Breast epithelium (tissue), 3 donors: ENCODE data around the gene MTFMT.
A peak's percentile ranks its signal among the peaks of the same experiment; 100 is the strongest.

Source experiments
- CTCF ChIP-seq, 3 donors: fragments of 450-650 bp; IDR thresholded peaks; one replicate each; pipeline ENCODE4 v1.5.1; 2016 to 2017; ENCODE audit warnings: antibody characterized with exemption in 3 of 3, mild to moderate bottlenecking in 3 of 3, moderate library complexity in 3 of 3
- POLR2A ChIP-seq: fragments of 450-650 bp; IDR thresholded peaks from one replicate; pipeline ENCODE4 v1.6.1; 2016; ENCODE audit warnings: antibody characterized with exemption, mild to moderate bottlenecking, moderate library complexity
- POLR2AphosphoS5 ChIP-seq, 3 donors: sonication (generic); formaldehyde crosslinking; IDR thresholded peaks; one replicate each; pipeline ENCODE4 v1.6.1; 2017; ENCODE audit warnings: antibody characterized with exemption in 3 of 3

DNA sequence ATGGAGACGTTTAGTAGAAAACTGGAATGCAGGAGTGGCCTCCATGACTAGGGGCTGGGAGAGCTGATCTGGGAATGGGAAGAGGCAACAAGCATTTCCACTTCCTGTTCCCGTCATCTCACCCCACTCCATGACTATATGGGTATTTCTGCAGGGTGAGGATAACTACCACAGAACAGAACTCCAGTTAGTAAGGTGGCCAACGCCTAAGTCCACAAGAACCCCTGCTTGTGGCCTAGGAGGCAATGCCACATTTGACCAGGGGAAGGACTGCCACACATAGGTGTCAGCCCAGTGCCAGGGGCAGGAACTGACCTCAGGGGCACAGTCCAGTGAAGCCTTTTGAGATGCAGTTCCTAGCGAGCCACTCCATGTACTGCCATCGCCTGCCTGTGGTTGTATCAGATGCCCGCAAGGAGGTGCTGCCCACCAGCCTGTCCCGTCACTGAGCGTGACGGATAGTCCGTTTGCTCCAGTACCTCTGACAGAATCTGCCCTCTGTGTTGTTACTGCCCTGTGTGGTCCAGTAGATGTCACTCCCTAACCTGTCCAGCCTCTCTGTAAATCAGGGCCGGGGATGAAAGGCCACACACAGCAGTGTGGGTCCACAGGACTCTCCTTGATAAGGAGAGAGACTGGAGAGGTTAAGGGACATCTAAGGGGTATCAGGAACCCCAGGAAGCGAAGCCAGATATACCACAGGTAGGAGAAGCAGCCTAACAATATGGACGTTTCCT is 3.5 kb upstream of the MTFMT start:
- no peak for TF ChIP-seq POLR2AphosphoS5 (IDR thresholded peaks at IDR 0.05)
- TF ChIP-seq POLR2A: no peak
- TF ChIP-seq CTCF (IDR thresholded peaks at IDR 0.05): peak in 2 of 3 donors; percentile 36 to 48
